Measurements from ENCODE around the gene RAB19. TPM values are rescaled to one million over a fixed set of nuclear protein-coding genes. Genes with fewer than 3 reads are reported as not detected.

RAB19 gene
- total and polyA plus RNA-seq, 2 of the 8 experiments (the other 6 are each of a cell fraction or from before 2014, with no cell fraction given) = 9.8 to 11.0 TPM

- TF ChIP-seq CHD7 (IDR thresholded peaks at IDR 0.05; ENCODE audit: insufficient replicate concordance, low read length) (no peak), SIRT6 (IDR thresholded peaks at IDR 0.05; ENCODE audit: low read length) (no peak), SUZ12 (IDR thresholded peaks at IDR 0.05; ENCODE audit: low read length) (no peak), CHD2 (IDR thresholded peaks at IDR 0.05; ENCODE audit: low read length) (no peak), HDAC6 (IDR thresholded peaks at IDR 0.05; ENCODE audit: low read depth, low read length) (no peak), BRCA1 (IDR thresholded peaks at IDR 0.05; ENCODE audit: low read depth, low read length) (no peak), CEBPB (IDR thresholded peaks at IDR 0.05; ENCODE audit: low read depth, low read length) (no peak), CBX8 (IDR thresholded peaks at IDR 0.05; ENCODE audit: borderline replicate concordance, low read depth, low read length) (no peak), HDAC2 (IDR thresholded peaks at IDR 0.05; ENCODE audit: borderline replicate concordance in 1 of 2, low read depth in 2 of 2, low read length in 2 of 2) (no peak), E2F6 (IDR thresholded peaks at IDR 0.05) (no peak)
Observed at GRCh38 chr7:140383954-140384713, 19.7 kb upstream of the RAB19 start (continued).

Data from H1 (cell line).